HFFc6 (cell line): ENCODE measurements around the gene EMILIN2. TPM values are rescaled to one million over a fixed set of nuclear protein-coding genes. Genes with fewer than 3 reads are reported as not detected.

Experiments used
- DNase-seq: peaks from one replicate; pipeline ENCODE4 v3.0.0-alpha.2; 2018
- H3K27ac Mint-ChIP-seq: 2 replicates; pipeline ENCODE4 v1.8.0; 2020; ENCODE audit warnings: mild to moderate bottlenecking, mixed read lengths
- H3K27me3 Mint-ChIP-seq: 2 replicates; pipeline ENCODE4 v1.8.0; 2021; ENCODE audit warnings: mild to moderate bottlenecking, moderate library complexity, mixed read lengths; ENCODE audit not compliant: insufficient read depth
- H3K36me3 Mint-ChIP-seq: 2 replicates; pipeline ENCODE4 v1.8.0; 2021; ENCODE audit warnings: low read depth, mixed read lengths
- H3K4me1 Mint-ChIP-seq: 2 replicates; pipeline ENCODE4 v1.8.0; 2020; ENCODE audit warnings: low read depth, mixed read lengths
- H3K4me3 Mint-ChIP-seq: 2 replicates; pipeline ENCODE4 v1.8.0; 2020; ENCODE audit warnings: mild to moderate bottlenecking, moderate library complexity, mixed read lengths
- H3K9me3 Mint-ChIP-seq: 2 replicates; pipeline ENCODE4 v1.8.0; 2020; ENCODE audit warnings: mild to moderate bottlenecking, mixed read lengths
- total RNA-seq, 6 experiments: library from RNA; stranded (reverse); fragmentation: NEBNext Ultra II Directional; extraction: Animal tissue kit (Norgen Biotek cat#: 25700); gene quantifications; 2 replicates in 1 of 6; 3 replicates in 5 of 6; pipeline ENCODE4 v1.2.3, GENCODE V29; 2021
- TF ChIP-seq, protein P1 (sequence below): fragments of 200-600 bp; sonication (generic); IDR thresholded peaks from 2 replicates; pipeline ENCODE4 v1.5.0; 2021; ENCODE audit warnings: antibody characterized with exemption, mild to moderate bottlenecking

The EMILIN2 gene
- total RNA-seq, 6 experiments from 2014 or later = 5.9 to 10.6 (median 8.2) TPM

DNA sequence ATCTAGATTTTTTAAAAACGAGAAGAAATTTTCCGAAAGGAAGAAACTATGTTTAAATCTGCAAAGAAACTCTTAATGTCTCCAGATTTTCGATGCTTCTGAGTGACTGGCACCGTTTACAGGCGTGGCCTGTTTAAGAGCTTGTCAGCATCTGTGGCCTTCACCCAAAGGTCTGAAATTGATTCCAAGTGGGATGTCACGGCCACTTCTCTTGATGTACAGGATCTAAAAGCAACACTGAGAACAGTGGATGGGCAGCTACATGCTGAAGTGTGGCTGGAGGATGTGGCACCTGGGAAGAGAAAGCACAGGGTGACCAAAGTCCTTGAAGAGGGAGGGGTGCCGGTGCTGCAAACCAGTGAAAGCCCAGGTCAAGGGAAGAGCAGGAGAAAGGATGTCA, 28.0 kb downstream of the EMILIN2 start:
- Mint-ChIP-seq H3K27ac (peak overlapping the region; percentile 89), H3K4me1 (peaks cover 19% of the 10 kb centered on the region), H3K36me3 (no peaks in the 10 kb centered on the region), H3K4me3 (peak overlapping the region; percentile 73), H3K27me3 (peaks cover 6% of the 10 kb centered on the region), H3K9me3 (no peaks in the 10 kb centered on the region)
- TF ChIP-seq, protein P1, sequence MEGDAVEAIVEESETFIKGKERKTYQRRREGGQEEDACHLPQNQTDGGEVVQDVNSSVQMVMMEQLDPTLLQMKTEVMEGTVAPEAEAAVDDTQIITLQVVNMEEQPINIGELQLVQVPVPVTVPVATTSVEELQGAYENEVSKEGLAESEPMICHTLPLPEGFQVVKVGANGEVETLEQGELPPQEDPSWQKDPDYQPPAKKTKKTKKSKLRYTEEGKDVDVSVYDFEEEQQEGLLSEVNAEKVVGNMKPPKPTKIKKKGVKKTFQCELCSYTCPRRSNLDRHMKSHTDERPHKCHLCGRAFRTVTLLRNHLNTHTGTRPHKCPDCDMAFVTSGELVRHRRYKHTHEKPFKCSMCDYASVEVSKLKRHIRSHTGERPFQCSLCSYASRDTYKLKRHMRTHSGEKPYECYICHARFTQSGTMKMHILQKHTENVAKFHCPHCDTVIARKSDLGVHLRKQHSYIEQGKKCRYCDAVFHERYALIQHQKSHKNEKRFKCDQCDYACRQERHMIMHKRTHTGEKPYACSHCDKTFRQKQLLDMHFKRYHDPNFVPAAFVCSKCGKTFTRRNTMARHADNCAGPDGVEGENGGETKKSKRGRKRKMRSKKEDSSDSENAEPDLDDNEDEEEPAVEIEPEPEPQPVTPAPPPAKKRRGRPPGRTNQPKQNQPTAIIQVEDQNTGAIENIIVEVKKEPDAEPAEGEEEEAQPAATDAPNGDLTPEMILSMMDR = no peak
- DNase-seq = no peak

DNA sequence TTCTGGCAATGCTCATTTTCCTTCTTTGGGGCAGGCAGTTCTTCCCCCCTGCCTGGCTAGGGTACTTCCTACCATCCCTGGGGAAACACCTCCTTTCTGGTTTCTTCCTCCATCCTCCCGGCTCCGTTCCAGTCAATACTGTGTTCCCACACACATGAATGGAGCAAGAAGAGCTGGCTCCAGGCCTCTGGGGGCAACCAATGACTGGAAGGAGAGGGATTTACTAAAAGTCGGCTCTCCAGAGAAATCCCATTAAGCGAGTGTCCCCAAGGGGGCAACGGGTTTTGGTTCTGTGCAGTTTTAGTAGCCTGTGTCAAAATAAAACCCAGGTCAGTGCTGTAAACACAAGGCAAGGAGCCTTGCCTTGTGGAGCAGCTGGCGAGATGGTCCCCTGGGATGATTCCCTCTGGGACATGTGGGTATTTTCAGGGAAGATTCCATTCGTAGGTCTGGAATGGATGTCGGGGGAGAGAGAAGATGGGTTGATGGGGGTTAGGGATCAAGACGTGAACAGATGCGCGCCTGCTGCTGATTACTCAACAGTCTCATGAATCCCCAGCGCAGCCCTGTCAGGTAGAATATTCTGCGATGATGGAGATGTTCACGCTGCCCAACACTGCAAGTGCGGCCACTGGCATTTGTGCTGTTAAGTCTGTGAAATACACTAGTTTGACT, 32.0 kb downstream of the EMILIN2 start:
- no peak for DNase-seq
- H3K9me3 Mint-ChIP-seq = no peaks in the 10 kb centered on the region
- H3K27ac Mint-ChIP-seq = no peak overlapping the region
- H3K27me3 Mint-ChIP-seq = peaks cover 2% of the 10 kb centered on the region; the same call in 1 of the 2 replicates
- H3K4me1 Mint-ChIP-seq = peaks cover 36% of the 10 kb centered on the region
- H3K4me3 Mint-ChIP-seq = no peak overlapping the region
- H3K36me3 Mint-ChIP-seq = no peaks in the 10 kb centered on the region
- TF ChIP-seq, protein P1 = no peak

DNA sequence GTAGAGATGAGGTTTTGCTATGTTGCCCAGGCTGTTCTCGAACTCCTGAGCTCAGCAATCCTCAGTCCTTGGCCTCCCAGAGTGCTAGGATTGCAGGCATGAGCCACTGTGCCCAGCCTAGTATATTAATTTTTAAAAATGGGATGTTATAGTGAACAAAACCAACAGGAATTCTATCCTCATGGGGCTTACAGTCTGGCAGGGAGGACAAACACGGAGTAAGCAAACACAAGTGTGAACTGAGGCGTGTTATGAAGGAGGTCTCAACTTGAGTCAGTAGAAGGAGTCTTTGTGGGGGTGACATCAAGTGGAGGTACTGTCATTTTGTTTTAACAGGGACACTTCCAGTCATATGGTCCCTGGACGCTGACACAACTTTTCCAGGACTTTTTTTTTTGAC, 33.1 kb downstream of the EMILIN2 start:
- H3K27me3 Mint-ChIP-seq = no peaks in the 10 kb centered on the region
- H3K4me3 Mint-ChIP-seq = no peak overlapping the region
- H3K4me1 Mint-ChIP-seq = peaks cover 28% of the 10 kb centered on the region
- no peak for DNase-seq
- H3K27ac Mint-ChIP-seq = peak overlapping the region; percentile 62
- no peaks in the 10 kb centered on the region for H3K36me3 Mint-ChIP-seq
- H3K9me3 Mint-ChIP-seq = no peaks in the 10 kb centered on the region
- TF ChIP-seq, protein P1 = no peak

DNA sequence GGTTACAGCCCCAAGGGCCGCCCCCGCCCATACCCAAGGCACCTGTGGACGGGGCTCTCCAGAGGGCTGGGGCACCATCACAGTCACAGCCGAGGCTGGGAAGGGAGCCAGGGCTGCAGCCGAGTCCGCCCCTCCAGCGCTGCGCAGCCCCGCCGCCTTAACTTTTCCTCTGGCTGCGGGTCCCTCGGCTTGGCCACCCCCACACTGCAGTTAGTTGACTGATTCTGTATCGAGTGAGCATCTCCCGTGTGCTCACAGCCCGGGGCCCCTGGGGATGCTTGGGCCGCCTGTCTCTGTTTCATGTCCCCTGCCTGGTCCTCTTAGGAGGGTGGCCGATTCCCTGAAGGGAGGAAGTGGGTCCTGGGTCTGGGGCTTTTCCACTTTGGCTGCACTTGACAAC, 33.7 kb downstream of the EMILIN2 start:
- Mint-ChIP-seq H3K4me3 (no peak overlapping the region), H3K4me1 (peaks cover 22% of the 10 kb centered on the region), H3K36me3 (no peaks in the 10 kb centered on the region), H3K9me3 (no peaks in the 10 kb centered on the region), H3K27me3 (no peaks in the 10 kb centered on the region), H3K27ac (peak overlapping the region; percentile 95)
- TF ChIP-seq, protein P1 = no peak
- DNase-seq = no peak

DNA sequence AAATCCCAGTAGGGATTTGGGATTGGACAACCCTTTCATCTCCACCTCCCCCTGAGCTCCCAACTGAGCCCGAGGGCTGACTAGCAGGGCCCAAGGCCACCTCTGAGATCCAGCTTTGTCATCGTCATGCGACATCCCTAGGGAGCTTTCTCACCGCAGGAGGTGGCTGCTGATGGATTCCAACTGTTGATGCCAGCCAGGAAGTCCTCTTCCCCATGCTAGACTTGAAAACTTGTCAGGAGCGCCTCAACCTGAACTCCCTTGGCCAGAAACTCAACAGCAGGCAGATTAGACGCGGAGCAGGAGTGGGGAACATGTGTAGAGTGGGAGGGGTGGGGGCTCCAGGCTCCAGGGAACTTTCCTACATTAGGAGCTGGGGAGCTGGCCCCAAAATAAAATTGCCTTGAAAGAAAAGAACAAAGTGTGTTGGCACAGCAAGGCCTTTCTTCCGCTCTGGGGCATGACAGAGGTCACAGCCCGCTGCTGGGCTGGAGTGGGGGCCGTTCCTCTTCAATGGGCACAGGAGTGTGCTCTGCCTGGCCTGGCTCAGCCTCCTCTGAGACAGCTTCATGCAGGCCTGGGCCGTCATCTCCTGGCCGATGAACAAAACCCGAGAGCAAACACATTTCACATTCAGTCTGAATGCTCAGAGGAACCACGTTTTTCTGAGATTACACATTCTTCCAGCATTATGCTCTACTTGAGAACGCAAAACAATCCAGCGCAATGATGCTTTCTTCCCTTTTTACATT, 34.5 kb downstream of the EMILIN2 start:
- Mint-ChIP-seq H3K36me3 (no peaks in the 10 kb centered on the region), H3K27me3 (no peaks in the 10 kb centered on the region), H3K9me3 (no peaks in the 10 kb centered on the region), H3K4me3 (peak overlapping the region; percentile 69), H3K27ac (peak overlapping the region; percentile 95), H3K4me1 (peaks cover 17% of the 10 kb centered on the region)
- peak; percentile 88 for DNase-seq
- TF ChIP-seq, protein P1 = peak; percentile 15; the same call in 1 of the 2 replicates
